Measurements from ENCODE around the gene TMEM39B. TPM values are rescaled to one million over a fixed set of nuclear protein-coding genes. Genes with fewer than 3 reads are reported as not detected.
A peak's percentile ranks its signal among the peaks of the same experiment; 100 is the strongest.
"Not testable (repeated sequence)": the region's sequence is repeated elsewhere in the genome, so short reads cannot be mapped to it uniquely, and the experiment has no call there.

TMEM39B gene
- total and polyA plus RNA-seq, 7 donors, result 4.7 to 11.5 (median 7.2) TPM

- no peak overlapping the region for H3K27ac ChIP-seq
- H3K27me3 ChIP-seq (ENCODE audit: insufficient read depth in 3 of 3, low read length in 2 of 3), result no peaks in the 10 kb centered on the region
- DNase-seq (no peak), ATAC-seq (no peak)
- WGBS, 3 donors, result 57 to 76% (median 72%) methylated on average over 1 of the region's 1 CpG
- H3K36me3 ChIP-seq (ENCODE audit: insufficient read depth in 1 of 2, low read depth in 1 of 2), result peaks cover 0 to 87% of the 10 kb centered on the region in 2 donors
- H3K4me3 ChIP-seq, result no peak overlapping the region
- H3K9me3 ChIP-seq, result no peaks in the 10 kb centered on the region
- no peaks in the 10 kb centered on the region for H3K4me1 ChIP-seq
- no peak for TF ChIP-seq CTCF (IDR thresholded peaks at IDR 0.05)
- intact Hi-C loops (cut with DNase I), result no loop called here
These were observed 9.3 kb downstream of the TMEM39B start for GRCh38 chr1:32082022-32082421.

GRCh38 chr1:32086381-32086780 is 13.6 kb downstream of the TMEM39B start:
- 95 to 99% (median 96%) methylated on average over 2 of the region's 2 CpGs for WGBS, 3 donors
- not testable (repeated sequence) for H3K27me3 ChIP-seq (ENCODE audit: insufficient read depth in 3 of 3, low read length in 2 of 3)

GRCh38 chr1:32091176-32091575 is 18.4 kb downstream of the TMEM39B start:
- no peak for ATAC-seq
- 96 to 97% (median 97%) methylated on average over 8 of the region's 8 CpGs for WGBS, 3 donors
- no peaks in the 10 kb centered on the region for H3K9me3 ChIP-seq
- no peak overlapping the region for H3K27ac ChIP-seq
- no peaks in the 10 kb centered on the region for H3K4me1 ChIP-seq
- H3K27me3 ChIP-seq (ENCODE audit: insufficient read depth in 3 of 3, low read length in 2 of 3), result no peaks in the 10 kb centered on the region
- no peak for DNase-seq
- intact Hi-C loops (cut with DNase I), result no loop called here
- no peak overlapping the region for H3K4me3 ChIP-seq
- TF ChIP-seq CTCF (IDR thresholded peaks at IDR 0.05), result no peak
- peaks cover 0 to 68% of the 10 kb centered on the region in 2 donors for H3K36me3 ChIP-seq (ENCODE audit: insufficient read depth in 1 of 2, low read depth in 1 of 2)

More at GRCh38 chr1:32086381-32086780, 13.6 kb downstream of the TMEM39B start:
- H3K27ac ChIP-seq; ATAC-seq; H3K4me3 ChIP-seq; intact Hi-C loops (cut with DNase I); H3K9me3 ChIP-seq; H3K4me1 ChIP-seq; DNase-seq: not testable (repeated sequence)
- peaks cover 0 to 58% of the 10 kb centered on the region in 2 donors for H3K36me3 ChIP-seq (ENCODE audit: insufficient read depth in 1 of 2, low read depth in 1 of 2)

DNA sequence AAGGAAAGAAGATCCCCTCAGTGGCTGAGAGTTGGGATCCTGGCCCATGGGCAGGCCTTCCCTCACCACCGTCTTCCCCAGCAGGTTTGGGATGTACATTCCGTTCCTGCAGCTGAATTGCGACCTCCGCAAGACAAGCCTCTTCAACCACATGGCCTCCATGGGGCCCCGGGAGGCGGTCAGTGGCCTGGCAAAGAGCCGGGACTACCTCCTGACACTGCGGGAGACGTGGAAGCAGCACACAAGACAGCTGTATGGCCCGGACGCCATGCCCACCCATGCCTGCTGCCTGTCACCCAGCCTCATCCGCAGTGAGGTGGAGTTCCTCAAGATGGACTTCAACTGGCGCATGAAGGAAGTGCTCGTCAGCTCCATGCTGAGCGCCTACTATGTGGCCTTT is 18.9 kb downstream of the TMEM39B start:
- H3K36me3 ChIP-seq (ENCODE audit: insufficient read depth in 1 of 2, low read depth in 1 of 2), result peaks cover 0 to 68% of the 10 kb centered on the region in 2 donors
- 86 to 91% (median 87%) methylated on average over 15 of the region's 15 CpGs for WGBS, 3 donors
- H3K27ac ChIP-seq, result no peak overlapping the region
- intact Hi-C loops (cut with DNase I), result no loop called here
- no peaks in the 10 kb centered on the region for H3K27me3 ChIP-seq (ENCODE audit: insufficient read depth in 3 of 3, low read length in 2 of 3)
- ATAC-seq (no peak), DNase-seq (no peak)
- no peaks in the 10 kb centered on the region for H3K9me3 ChIP-seq
- TF ChIP-seq CTCF (IDR thresholded peaks at IDR 0.05), result no peak
- no peaks in the 10 kb centered on the region for H3K4me1 ChIP-seq
- no peak overlapping the region for H3K4me3 ChIP-seq

- no peak overlapping the region for H3K4me3 ChIP-seq
- no peaks in the 10 kb centered on the region for H3K27me3 ChIP-seq (ENCODE audit: insufficient read depth in 3 of 3, low read length in 2 of 3)
- TF ChIP-seq CTCF (IDR thresholded peaks at IDR 0.05), result no peak
- no peak for DNase-seq
- H3K27ac ChIP-seq, result no peak overlapping the region
- WGBS, 3 donors, result 86 to 90% (median 89%) methylated on average over 11 of the region's 11 CpGs
- intact Hi-C loops (cut with DNase I), result no loop called here
- no peaks in the 10 kb centered on the region for H3K4me1 ChIP-seq
- peak in 2 of 4 donors; percentile 46 to 55 for ATAC-seq
- no peaks in the 10 kb centered on the region for H3K9me3 ChIP-seq
- H3K36me3 ChIP-seq (ENCODE audit: insufficient read depth in 1 of 2, low read depth in 1 of 2), result peaks cover 0 to 90% of the 10 kb centered on the region in 2 donors
These were observed 22.2 kb downstream of the TMEM39B start for GRCh38 chr1:32094746-32095521.
